Left ventricle myocardium inferior (tissue), 1 donor: ENCODE measurements around the gene KRTAP19-4. TPM values are rescaled to one million over a fixed set of nuclear protein-coding genes. Genes with fewer than 3 reads are reported as not detected.
A peak's percentile ranks its signal among the peaks of the same experiment; 100 is the strongest.
"Not testable (repeated sequence)": the region's sequence is repeated elsewhere in the genome, so short reads cannot be mapped to it uniquely, and the experiment has no call there.

Source experiments
- DNase-seq: peaks from one replicate; pipeline ENCODE4 v3.0.0-alpha.2; 2020
- H3K27ac ChIP-seq: fragments of 200-600 bp; replicated peaks from 2 replicates; pipeline ENCODE4 v1.8.0; 2021
- H3K27me3 ChIP-seq: fragments of 200-600 bp; 2 replicates; pipeline ENCODE4 v1.8.0; 2021; ENCODE audit warnings: low read depth
- H3K36me3 ChIP-seq: fragments of 200-600 bp; 2 replicates; pipeline ENCODE4 v1.8.0; 2021
- H3K4me1 ChIP-seq: fragments of 200-600 bp; 2 replicates; pipeline ENCODE4 v1.8.0; 2021
- H3K4me3 ChIP-seq: fragments of 200-600 bp; 2 replicates; pipeline ENCODE4 v1.8.0; 2021; ENCODE audit warnings: mild to moderate bottlenecking, moderate library complexity
- H3K9me3 ChIP-seq: fragments of 200-600 bp; replicated peaks from 2 replicates; pipeline ENCODE4 v1.8.0; 2021
- intact Hi-C: fragments of 100-400 bp; cut with micrococcal nuclease; formaldehyde crosslinking; loops from one replicate; pipeline ENCODE4 v1.11.0; 2022
- long read RNA-seq: library from polyadenylated mRNA; unstranded; transcript quantifications from one replicate; pipeline ENCODE4 v2.0.0, GENCODE V29; 2021
- total RNA-seq: library from RNA; stranded (reverse); fragmentation: NEBNext Ultra II Directional; extraction: Animal tissue kit (Norgen Biotek cat#: 25700); gene quantifications from one replicate; pipeline ENCODE4 v1.2.1, GENCODE V29; 2021
- TF ChIP-seq, protein P1 (sequence below): fragments of 200-600 bp; IDR thresholded peaks from 2 replicates; pipeline ENCODE4 v1.8.0; 2021; ENCODE audit warnings: antibody characterized with exemption, mild to moderate bottlenecking, borderline replicate concordance
- donor health status: DM: no; HTN: yes; CAD: no; lungs with severe emphysema.

KRTAP19-4 gene, protein sequence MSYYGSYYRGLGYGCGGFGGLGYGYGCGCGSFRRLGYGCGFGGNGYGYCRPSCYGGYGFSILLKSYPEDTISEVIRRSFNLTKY
- total RNA-seq, result not detected
- long read RNA-seq, result 0 reads

DNA sequence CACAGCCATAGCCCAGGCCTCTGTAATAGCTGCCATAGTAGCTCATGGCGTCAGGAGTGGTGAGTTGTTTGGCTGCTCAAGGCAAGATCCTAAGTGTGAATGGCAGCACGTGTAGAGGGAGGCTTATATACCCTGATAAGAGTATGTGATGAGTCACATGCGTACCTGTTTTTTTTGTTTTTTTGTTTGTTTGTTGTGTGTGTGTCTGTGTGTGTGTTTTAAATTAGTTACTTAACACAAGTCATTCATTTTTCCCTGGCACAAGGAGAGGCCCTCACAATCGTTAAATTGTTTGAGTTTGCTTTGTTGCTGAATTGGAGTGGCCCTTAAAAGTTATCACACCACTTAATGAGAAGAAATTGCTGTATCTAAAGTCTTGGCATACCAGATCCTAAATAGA, at the start of gene KRTAP19-4:
Gene KRTAP19-4 (minus strand): TSS at position 101 of the 400 bp plus-strand sequence. CDS start 55 bp downstream, at position 46.
- Histone ChIP-seq H3K4me1 (no peaks in the 10 kb centered on the region), H3K27me3 (no peaks in the 10 kb centered on the region), H3K9me3 (peaks cover 4% of the 10 kb centered on the region), H3K4me3 (no peak within 1 kb of the TSS), H3K36me3 (no peaks in the 10 kb centered on the region), H3K27ac (no peak within 1 kb of the TSS)
- TF ChIP-seq, protein P1, sequence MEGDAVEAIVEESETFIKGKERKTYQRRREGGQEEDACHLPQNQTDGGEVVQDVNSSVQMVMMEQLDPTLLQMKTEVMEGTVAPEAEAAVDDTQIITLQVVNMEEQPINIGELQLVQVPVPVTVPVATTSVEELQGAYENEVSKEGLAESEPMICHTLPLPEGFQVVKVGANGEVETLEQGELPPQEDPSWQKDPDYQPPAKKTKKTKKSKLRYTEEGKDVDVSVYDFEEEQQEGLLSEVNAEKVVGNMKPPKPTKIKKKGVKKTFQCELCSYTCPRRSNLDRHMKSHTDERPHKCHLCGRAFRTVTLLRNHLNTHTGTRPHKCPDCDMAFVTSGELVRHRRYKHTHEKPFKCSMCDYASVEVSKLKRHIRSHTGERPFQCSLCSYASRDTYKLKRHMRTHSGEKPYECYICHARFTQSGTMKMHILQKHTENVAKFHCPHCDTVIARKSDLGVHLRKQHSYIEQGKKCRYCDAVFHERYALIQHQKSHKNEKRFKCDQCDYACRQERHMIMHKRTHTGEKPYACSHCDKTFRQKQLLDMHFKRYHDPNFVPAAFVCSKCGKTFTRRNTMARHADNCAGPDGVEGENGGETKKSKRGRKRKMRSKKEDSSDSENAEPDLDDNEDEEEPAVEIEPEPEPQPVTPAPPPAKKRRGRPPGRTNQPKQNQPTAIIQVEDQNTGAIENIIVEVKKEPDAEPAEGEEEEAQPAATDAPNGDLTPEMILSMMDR, result no peak
- intact Hi-C loops, result no loop called here
- no peak for DNase-seq

- DNase-seq, result no peak
These were observed 44.8 kb upstream of the KRTAP19-4 start, which contains the start of gene KRTAP19-6 for GRCh38 chr21:30541764-30542163. Gene KRTAP19-6 (minus strand): TSS chr21:30541864. CDS start chr21:30541833, 31 bp downstream.

DNA sequence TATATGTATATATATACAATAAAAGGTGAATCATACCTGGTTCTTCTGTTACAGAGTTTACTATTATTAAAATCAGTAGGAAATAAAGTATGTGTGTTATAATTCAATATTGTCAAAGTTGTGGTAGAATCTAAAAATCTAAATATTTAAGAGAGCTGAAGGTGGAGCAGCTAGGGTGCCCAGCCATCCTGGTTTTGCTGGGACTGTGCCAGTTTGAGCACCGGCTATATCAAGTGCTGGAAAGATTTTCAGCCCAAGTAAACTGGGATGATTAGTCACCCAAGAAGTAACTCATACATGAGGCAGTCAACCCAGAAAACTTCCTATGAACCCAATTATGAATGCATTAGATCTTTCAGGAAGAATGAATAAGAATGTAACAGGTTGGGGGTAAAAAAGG, 21.9 kb upstream of the KRTAP19-4 start:
- TF ChIP-seq, protein P1, result no peak
- intact Hi-C loops, result no loop called here
- no peaks in the 10 kb centered on the region for H3K27me3 ChIP-seq
- no peak overlapping the region for H3K4me3 ChIP-seq
- H3K36me3 ChIP-seq, result no peaks in the 10 kb centered on the region
- H3K4me1 ChIP-seq, result no peaks in the 10 kb centered on the region
- no peak for DNase-seq
- H3K27ac ChIP-seq, result no peak overlapping the region
- H3K9me3 ChIP-seq, result no peaks in the 10 kb centered on the region

More at GRCh38 chr21:30541764-30542163, 44.8 kb upstream of the KRTAP19-4 start, which contains the start of gene KRTAP19-6:
- intact Hi-C loops, result no loop called here
- H3K36me3 ChIP-seq, result no peaks in the 10 kb centered on the region
- TF ChIP-seq, protein P1, result no peak
- H3K4me1 ChIP-seq, result no peaks in the 10 kb centered on the region
- H3K27ac ChIP-seq, result no peak within 1 kb of the TSS
- H3K9me3 ChIP-seq, result peaks cover 10% of the 10 kb centered on the region
- no peak within 1 kb of the TSS for H3K4me3 ChIP-seq
- no peaks in the 10 kb centered on the region for H3K27me3 ChIP-seq

DNA sequence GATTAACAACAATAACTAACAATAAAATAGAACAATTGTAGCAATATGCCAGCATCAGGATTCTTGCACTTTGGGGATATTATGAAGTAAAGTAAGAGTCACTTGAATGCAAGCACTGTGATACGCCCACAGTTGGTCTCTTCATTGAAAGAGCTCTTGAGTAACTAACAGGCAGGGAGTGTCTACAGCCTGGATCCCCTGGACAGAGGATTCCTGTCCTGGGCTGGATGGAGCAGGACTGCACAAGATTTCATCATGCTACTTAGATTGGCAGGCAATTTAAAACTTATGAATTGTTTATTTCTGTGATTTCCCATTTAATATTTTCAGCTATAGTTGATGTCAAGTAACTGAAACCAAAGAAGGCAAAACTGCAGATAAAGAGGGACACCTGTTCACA, 18.7 kb upstream of the KRTAP19-4 start:
- TF ChIP-seq, protein P1, result no peak
- Histone ChIP-seq H3K9me3 (no peaks in the 10 kb centered on the region), H3K27ac (no peak overlapping the region), H3K27me3 (no peaks in the 10 kb centered on the region), H3K4me3 (no peak overlapping the region), H3K4me1 (no peaks in the 10 kb centered on the region), H3K36me3 (no peaks in the 10 kb centered on the region)
- intact Hi-C loops, result no loop called here
- no peak for DNase-seq

DNA sequence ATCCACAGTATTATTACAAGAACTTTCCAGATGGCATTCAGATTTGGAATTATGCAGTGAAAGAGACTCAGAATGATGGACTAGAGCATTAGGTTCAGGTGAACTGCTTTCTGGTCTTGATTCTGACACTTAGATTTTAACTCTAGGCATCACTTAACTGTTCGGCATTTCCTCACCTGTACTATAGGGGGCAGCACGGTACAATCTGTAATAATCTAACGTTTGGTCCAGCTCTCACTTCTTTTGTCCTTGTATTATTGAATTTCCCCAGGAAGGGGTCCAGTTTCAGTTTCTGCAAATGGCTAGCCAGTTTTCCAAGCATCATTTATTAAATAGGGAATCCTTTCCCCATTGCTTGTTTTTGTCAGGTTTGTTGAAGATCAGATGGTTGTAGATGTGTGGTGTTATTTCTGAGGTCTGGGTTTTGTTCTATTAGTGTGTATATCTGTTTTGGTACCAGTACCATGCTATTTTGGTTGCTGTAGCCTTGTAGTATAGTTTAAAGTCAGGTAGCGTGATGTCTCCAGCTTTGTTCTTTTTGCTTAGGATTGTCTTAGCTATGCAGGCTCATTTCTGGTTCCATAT, 8.7 kb upstream of the KRTAP19-4 start:
- H3K27ac ChIP-seq, intact Hi-C loops, H3K9me3 ChIP-seq, DNase-seq, H3K36me3 ChIP-seq, H3K4me1 ChIP-seq, H3K27me3 ChIP-seq, H3K4me3 ChIP-seq: not testable (repeated sequence)
- TF ChIP-seq, protein P1, result peak; percentile 15
